T47D (cell line): ENCODE results near the gene ALAS1.

Experiments
- DNase-seq, 2 experiments: peaks; one replicate each; pipeline versions ENCODE4 v3.0.0 to v3.0.0-alpha.2; 2011 to 2012; ENCODE audit warnings: low read depth in 1 of 2, low spot score in 1 of 2
- JUND ChIP-seq: IDR thresholded peaks from 2 replicates; pipeline ENCODE4 v1.6.1; 2012; ENCODE audit warnings: low read depth
- in situ Hi-C: cut with HindIII; loops from 2 replicates; pipeline ENCODE4 v1.10.0; 2016; ENCODE audit warnings: low sequenced_read_pairs, low pct_unique_long_range_greater_than_20kb

Gene ALAS1

GRCh38 chr3:52249683-52250082, 51.7 kb downstream of the ALAS1 start:
- TF ChIP-seq JUND, result no peak
- in situ Hi-C loops, result no loop called here
- no peak for DNase-seq

GRCh38 chr3:52250122-52250521, 52.2 kb downstream of the ALAS1 start:
- in situ Hi-C loops, result no loop called here

GRCh38 chr3:52253314-52254304, 55.6 kb downstream of the ALAS1 start:
- TF ChIP-seq JUND, result no peak
- DNase-seq, result peak in 1 of 2 experiments; percentile 55
- in situ Hi-C loops, result no loop called here

More at GRCh38 chr3:52250122-52250521, 52.2 kb downstream of the ALAS1 start:
- no peak for TF ChIP-seq JUND
- DNase-seq, result no peak

GRCh38 chr3:52254608-52255007, 56.6 kb downstream of the ALAS1 start:
- no peak for DNase-seq
- in situ Hi-C loops, result no loop called here
- TF ChIP-seq JUND, result no peak

GRCh38 chr3:52256159-52256558, 58.2 kb downstream of the ALAS1 start:
- DNase-seq, result no peak
- TF ChIP-seq JUND, result no peak
- in situ Hi-C loops, result no loop called here

GRCh38 chr3:52256622-52257021, 58.7 kb downstream of the ALAS1 start:
- in situ Hi-C loops, result no loop called here
- TF ChIP-seq JUND, result no peak
- DNase-seq, result no peak

- in situ Hi-C loops, result no loop called here
- no peak for DNase-seq
- no peak for TF ChIP-seq JUND
These were observed 60.0 kb downstream of the ALAS1 start for GRCh38 chr3:52257911-52258310.

- in situ Hi-C loops, result no loop called here
- TF ChIP-seq JUND, result no peak
These were observed 61.1 kb downstream of the ALAS1 start for GRCh38 chr3:52259035-52259434.

GRCh38 chr3:52259448-52259847, 61.5 kb downstream of the ALAS1 start:
- TF ChIP-seq JUND, result no peak
- DNase-seq, result no peak
- in situ Hi-C loops, result no loop called here

More at GRCh38 chr3:52259035-52259434, 61.1 kb downstream of the ALAS1 start:
- DNase-seq, result no peak

GRCh38 chr3:52262447-52262846, 64.5 kb downstream of the ALAS1 start:
- DNase-seq, result no peak
- no peak for TF ChIP-seq JUND
- in situ Hi-C loops, result no loop called here
